Measurements from ENCODE around the gene ARHGAP22.

Gene ARHGAP22

GRCh38 chr10:48459270-48460150 lies 145.4 kb downstream of the ARHGAP22 start:
- DNase-seq = no peak

DNA sequence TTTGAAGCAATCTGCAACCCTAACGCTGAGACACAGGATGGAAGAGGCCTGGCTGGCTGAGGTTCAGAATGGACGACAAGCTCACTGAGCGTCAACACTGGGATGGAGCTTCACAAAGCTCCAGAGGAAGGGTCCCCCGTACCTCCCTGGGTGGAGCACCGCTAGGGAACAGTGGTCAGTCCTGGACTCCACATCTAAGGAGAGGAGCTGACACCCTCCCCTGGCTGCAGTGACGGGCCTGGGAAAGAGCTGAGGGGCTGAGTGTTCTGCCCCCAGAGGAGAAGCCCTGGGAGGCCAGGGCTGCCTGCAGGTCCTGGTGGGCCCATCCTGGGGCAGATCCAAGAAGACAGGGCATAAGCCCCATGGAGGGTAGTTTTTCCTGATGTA lies 146.2 kb downstream of the ARHGAP22 start:
- no peak for DNase-seq

DNA sequence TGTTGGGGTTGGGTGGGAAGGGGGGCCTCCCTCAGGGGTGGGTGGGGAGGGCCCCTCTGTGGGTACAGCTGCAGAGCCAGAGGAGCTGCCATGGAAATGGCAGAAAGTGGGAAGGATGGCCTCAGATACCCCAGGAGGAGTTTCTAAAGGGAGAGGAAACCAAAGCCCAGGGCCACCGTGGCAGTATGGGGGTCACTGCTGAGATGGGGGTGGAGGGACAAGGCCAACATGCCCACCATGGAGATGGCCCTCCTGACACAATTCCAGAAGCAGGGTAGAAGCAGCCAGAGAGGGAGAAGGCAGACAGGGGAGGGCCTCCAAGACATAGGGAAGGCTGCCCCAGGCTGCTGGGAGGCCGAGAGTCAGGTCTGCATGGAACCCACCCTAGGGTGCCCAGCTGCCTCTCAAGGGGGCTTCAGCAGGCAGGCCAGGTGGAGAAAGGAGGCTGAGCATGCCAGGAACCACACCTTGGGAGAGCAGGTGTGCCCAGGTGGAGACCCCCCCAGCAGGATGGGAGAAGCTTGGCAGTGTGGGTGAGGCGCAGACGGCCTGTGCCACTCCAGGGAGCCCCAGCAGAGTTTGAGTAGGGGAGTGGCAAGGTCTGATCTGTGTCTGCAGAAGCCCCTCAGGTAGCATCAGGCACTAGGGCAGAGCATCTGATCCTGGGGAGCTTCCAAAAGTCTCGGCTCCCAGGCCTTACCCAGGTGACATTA lies 146.8 kb downstream of the ARHGAP22 start:
- no peak for DNase-seq

DNA sequence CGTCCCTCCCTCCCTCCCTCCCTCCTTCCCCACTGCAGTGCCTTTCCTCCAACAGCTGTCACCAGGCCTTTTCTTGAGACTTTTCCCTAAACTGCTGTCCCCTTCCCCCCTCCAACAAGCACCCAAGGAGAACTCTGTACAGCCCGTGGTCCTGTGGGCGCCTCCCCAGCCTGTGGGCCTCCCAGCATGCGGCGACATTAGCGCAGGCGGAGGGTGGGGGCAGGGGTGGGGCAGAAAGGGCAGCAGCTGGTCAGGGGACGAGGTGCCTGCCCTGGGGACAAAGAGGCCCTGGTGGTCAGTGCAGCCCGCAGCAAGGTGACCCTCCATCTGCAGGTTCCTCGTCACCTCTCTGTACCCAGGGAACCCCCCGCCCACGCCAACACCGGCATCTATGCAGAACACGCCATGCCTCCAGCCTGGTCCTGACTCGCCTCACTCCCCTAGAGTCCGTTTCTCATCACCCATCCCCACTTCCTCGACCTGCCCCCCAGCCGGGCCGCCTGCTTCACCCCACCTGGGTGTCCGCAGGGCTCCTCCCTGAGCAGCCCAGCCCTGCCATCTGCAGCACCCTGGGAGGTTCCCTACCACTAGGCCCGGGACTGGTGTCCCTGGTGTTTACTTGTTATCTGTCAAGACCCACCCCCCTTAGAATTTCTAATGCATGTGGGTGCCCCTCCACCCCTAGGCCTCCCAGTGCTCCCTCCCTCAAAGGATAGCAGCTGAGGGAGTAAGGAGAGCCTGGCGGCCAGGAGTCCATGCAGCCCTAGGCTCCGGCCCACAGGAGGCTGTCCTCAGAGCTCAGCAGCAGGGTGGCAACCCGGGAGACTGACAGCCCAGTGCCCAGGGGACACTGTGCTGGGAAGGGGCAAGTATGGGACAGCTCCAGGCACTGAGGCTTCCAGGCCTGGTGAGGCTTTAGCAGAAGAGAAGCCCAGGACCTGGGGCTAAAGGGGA lies 147.8 kb downstream of the ARHGAP22 start:
- DNase-seq = no peak

DNA sequence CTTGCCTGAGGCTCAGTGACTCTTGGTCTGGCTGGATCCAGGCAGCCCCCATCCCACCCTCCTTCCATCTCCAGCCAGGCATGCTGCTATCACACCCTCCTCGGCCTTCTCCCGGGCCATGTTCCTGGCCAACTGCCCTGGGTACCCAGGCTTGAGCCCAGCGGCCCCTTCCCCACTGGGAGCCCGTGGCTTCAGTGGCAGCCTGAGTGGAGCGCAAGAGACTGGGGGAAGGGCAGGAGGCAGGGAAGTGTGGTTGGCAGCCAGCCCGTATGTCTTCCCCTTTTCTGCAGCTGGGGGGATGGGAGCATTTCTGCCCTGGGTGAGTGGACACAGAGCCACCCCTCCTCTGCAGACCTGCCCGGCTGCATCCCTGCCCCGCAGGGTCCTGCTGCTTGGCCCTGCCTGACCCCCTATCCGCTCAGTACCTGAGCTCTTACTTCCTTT lies 148.5 kb downstream of the ARHGAP22 start:
- DNase-seq = no peak

DNA sequence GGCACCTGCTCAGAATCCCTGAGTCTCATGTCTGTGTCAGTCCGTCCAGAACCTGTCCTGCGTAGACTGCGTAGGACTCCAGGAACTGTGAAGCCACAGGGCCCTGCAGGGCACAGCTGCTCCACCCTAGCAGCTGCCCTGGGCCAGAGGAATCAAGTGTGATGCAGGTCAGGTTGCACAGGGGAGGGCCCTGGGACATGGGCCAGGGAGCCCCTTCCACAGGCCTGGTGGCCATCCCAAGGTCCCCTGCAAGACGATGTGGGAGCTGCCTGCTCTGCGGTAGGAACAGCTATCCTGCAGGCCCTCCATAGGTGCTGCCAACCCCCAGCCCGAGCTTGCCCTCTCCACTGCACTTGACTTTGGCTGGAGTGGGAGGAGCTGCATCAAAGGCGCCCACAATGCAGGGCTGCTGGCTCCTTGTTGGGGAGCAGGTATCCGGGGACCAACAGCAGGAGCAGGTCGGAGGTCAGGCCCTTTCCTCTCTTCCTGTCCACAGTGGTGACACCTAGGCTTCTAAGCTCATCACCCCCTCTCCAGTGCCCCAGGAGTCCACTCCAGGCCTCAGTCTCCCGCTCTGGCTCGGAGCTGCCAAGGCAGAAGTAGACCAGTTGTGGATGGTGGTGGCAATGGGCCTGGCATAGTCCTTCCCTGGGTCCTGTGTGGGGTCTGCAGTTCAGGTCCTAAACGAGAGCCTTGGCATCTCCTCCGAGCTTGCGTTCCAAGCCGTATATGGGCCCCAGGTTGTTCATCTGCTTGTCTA lies 149.3 kb downstream of the ARHGAP22 start:
- no peak for DNase-seq

DNA sequence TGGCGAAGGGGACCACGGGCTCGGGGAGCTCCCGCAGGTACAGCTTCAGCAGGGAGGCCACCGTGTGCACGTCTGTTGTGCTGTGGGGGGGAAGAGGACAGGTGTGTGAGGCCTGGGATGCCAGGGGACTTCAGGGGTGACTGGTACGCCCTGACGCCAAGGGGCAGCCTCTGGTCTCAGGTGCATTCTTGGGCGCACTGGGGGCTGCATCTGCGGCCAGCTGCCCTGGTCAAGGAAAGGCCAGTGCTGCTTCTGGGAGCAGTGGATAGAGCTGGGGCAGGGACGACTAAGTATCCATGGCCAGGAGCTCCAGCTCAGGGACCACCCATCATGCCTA lies 149.8 kb downstream of the ARHGAP22 start:
- DNase-seq = no peak

DNA sequence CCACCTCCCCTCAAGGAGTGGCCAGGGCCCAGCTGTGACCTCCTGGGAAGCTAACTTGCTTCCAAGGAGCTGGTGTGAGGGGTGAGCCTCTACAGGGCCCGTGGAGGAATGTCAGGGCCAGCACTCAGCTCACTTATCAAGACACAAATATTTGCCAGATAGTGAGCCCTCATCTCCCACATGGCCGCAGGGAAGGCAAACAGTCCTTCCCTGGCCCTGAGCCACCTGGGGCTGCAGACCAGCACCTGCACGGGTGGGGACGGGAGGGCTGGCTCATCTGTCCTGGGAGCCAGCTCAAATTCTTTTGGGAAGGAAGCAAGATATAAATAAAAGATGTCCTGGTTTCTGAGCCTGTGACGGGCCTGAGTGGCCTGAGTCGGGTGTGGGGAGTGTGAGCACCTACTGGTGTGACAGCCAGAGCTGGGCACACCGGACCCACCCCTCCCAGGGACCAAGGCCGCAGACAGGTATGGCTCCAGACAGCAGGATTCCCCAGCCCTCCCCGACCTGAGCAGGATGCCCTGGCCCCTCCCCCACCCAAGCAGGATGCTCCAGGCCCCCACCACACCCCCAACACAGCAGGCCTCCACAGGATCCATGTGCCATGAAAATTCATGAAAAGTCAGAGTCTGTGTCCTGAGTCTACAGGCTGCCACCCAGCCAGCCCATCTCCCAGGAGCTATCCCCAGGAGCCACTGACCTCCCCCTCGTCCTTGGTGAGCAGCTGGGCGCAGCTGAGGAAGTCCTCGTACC lies 150.4 kb downstream of the ARHGAP22 start:
- no peak for DNase-seq

- no peak for DNase-seq
Observed at GRCh38 chr10:48453451-48454301, 151.2 kb downstream of the ARHGAP22 start.

DNA sequence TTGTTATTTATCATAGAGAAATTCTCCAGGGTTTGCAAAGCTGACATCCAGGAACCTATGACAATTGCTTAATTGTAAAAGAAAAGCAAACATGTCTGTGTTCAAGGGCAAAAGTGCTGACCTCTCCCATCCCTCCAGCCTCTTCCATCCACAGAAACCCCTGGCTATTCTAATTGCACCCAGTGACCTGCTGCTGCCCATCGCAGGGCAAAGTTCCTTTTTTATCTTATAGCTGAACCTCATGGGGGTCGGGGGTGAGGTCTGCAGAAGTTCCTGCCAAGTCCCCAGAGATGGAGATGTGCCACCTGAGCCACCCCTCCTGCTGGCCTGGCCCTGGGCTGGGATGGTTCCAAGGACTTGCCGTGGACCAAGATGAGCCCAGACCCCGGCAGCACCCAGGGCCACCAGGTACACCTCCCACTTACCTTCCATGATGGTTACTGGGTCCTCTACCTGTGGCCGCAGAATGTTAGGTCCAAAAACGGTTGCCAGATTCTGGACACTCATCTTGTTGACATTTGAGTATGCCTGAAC lies 151.9 kb downstream of the ARHGAP22 start:
- no peak for DNase-seq

- DNase-seq = no peak
Observed at GRCh38 chr10:48451969-48452878, 152.6 kb downstream of the ARHGAP22 start.

DNA sequence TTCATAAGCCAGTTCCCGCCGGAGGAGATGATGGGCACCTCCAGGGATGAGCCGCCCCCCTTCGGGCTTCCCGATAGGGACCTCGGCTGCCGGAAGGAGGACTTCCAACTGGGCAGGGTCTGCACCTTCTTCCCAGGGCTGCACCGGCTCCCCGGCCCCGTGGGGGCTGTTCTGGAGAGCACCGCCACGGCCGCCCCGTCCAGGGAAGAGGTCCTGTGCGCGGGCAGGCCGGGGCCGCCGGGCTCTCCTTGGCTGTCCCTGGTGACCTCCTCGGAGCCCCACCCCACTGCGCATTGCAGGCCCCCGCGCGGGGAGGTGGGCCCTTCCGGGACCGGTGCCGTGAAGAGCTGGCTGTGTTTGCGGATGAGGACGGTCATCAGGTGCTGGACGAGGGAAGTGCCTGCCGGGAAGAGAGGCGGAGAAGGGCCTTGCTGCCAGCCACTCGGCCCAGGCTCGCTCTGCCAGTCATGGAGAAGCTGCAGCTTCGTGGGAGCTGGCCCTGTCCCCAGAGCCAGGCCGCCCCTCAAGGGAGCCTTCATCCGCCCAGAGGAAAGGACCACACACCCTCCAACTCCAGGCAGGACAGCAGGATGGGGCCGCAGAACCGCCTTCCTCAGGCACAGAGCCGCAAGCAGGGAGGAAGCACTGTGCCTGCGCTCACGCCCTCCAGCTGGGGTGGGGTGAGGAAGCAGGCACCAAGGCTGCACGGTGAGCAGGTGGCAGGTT lies 154.0 kb downstream of the ARHGAP22 start:
- DNase-seq = no peak

- no peak for DNase-seq
Observed at GRCh38 chr10:48450233-48450740, 154.6 kb downstream of the ARHGAP22 start.

GRCh38 chr10:48449501-48450232 lies 155.2 kb downstream of the ARHGAP22 start:
- no peak for DNase-seq

- DNase-seq = no peak
Observed at GRCh38 chr10:48448796-48449195, 156.1 kb downstream of the ARHGAP22 start.

DNA sequence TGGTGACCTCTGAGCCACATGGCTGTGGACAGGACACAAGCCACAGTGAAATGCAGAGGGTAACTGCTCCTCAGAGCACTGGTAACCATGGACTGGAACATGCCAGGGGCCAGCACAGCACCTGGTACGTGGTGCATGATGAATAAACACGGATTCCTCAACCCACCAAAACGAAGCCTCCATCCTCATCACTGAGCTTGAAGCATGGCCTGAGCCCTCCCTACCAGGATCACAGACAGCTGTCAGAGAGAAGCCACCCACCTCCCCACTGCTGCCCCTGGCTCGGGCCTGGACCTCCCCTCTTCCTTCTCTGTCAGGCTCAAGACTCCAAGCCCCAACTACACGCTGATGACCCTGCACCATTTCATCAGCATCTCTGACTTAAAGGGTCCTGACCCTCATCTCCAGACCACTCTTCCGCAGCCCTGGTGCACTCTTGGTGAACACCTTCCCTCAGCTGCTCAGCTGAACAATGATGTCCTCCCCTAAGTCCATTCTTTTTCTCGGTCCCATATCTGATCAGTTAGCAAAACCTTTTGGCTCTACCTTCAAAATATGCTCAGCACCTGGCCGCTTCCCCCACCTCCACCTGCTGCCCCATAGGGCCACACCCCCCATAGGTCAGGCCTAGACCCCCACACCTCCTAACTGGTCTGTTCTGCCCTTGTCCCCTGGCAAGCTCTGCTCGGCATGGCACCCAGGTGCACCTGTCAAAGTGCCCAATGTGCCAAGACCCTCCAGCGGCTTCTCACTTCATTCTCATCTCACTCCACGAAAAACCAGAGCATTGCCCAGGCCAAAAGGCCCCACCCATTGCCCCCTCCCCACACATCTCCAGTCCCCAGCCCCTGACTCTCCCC lies 157.3 kb downstream of the ARHGAP22 start:
- DNase-seq = no peak

DNA sequence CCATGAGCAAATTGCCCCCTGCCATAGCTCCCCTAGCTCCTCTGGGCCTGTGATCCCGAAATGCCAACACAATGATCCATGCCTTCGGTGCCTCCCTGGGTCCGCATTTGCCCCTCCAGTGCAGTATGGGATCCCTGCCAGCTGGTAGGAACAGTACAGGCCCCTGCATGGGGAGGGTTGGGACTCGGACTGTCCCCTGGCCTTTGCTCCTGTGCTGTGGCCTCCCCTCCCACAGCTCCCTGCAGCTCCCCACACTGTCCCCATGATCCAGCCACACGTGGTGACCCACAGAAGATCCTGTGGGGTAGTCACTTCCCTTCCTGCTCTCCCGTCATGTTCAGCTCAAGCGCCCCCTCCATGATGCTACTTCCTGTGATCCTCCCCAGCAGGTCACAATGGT lies 158.1 kb downstream of the ARHGAP22 start:
- DNase-seq = no peak

All from NCI-H2171 treated with DMSO at 0.1 percent for 48 hours (cell line).